WTC11 (cell line): Measurements from ENCODE around the gene MID1. TPM values are rescaled to one million over a fixed set of nuclear protein-coding genes. Genes with fewer than 3 reads are reported as not detected.

Experiments used
- ATAC-seq: fragments of 200-7000 bp; cut with Tn5 transposase; 2 replicates; pipeline ENCODE4 v1.10.0; 2021; ENCODE audit warnings: mild to moderate bottlenecking, moderate library complexity
- CTCF ChIA-PET: fragments of 300-600 bp; sonication (Branson Sonifier 250); formaldehyde crosslinking; loops from one replicate; lab custom pipeline; 2021; ENCODE audit warnings: antibody characterized with exemption; lab: Charles Lee
- POLR2A ChIA-PET: fragments of 350-600 bp; sonication (Branson Sonifier 250); formaldehyde crosslinking; loops from one replicate; lab custom pipeline; 2021; ENCODE audit warnings: antibody characterized with exemption; lab: Charles Lee
- DNase-seq: peaks from one replicate; pipeline ENCODE4 v3.0.0; 2021; ENCODE audit warnings: low spot score
- H3K27ac Mint-ChIP-seq: 2 replicates; pipeline ENCODE4 v1.8.0; 2021; ENCODE audit warnings: mixed read lengths
- H3K27me3 Mint-ChIP-seq: 2 replicates; pipeline ENCODE4 v1.8.0; 2021; ENCODE audit warnings: low read depth, mild to moderate bottlenecking, moderate library complexity, mixed read lengths
- H3K36me3 Mint-ChIP-seq: 2 replicates; pipeline ENCODE4 v1.8.0; 2021; ENCODE audit warnings: mixed read lengths
- H3K4me1 Mint-ChIP-seq: 2 replicates; pipeline ENCODE4 v1.8.0; 2022; ENCODE audit warnings: mixed read lengths
- H3K4me3 Mint-ChIP-seq: 2 replicates; pipeline ENCODE4 v1.8.0; 2021; ENCODE audit warnings: mild to moderate bottlenecking, moderate library complexity, mixed read lengths
- H3K9me3 Mint-ChIP-seq: 2 replicates; pipeline ENCODE4 v1.8.0; 2021; ENCODE audit warnings: mixed read lengths
- AR ChIP-seq: fragments of 250-450 bp; sonication (Bioruptor Pico); IDR thresholded peaks from 2 replicates; pipeline ENCODE4 v1.9.0; 2021; ENCODE audit warnings: mild to moderate bottlenecking
- E2F4 ChIP-seq: sonication (generic); formaldehyde crosslinking; IDR thresholded peaks from 2 replicates; pipeline ENCODE4 v1.8.1; 2022; ENCODE audit warnings: low read depth, mild to moderate bottlenecking, moderate library complexity, missing genetic modification reagents, borderline replicate concordance
- E2F5 ChIP-seq: sonication (generic); formaldehyde crosslinking; IDR thresholded peaks from 2 replicates; pipeline ENCODE4 v1.8.1; 2022; ENCODE audit warnings: mild to moderate bottlenecking, moderate library complexity, missing genetic modification reagents
- EMX1 ChIP-seq: fragments of 250-450 bp; sonication (Bioruptor Pico); IDR thresholded peaks from 2 replicates; pipeline ENCODE4 v1.8.0; 2021; ENCODE audit warnings: mild to moderate bottlenecking
- ETV6 ChIP-seq: sonication (generic); formaldehyde crosslinking; IDR thresholded peaks from 2 replicates; pipeline ENCODE4 v1.8.1; 2022; ENCODE audit warnings: mild to moderate bottlenecking, missing genetic modification reagents
- FOXP1 ChIP-seq: sonication (generic); formaldehyde crosslinking; IDR thresholded peaks from 2 replicates; pipeline ENCODE4 v1.8.0; 2022; ENCODE audit warnings: missing genetic modification reagents, mild to moderate bottlenecking, moderate library complexity, borderline replicate concordance
- FOXP4 ChIP-seq: sonication (generic); formaldehyde crosslinking; IDR thresholded peaks from 2 replicates; pipeline ENCODE4 v1.8.0; 2022; ENCODE audit warnings: mild to moderate bottlenecking, missing genetic modification reagents
- HMGA2 ChIP-seq: fragments of 250-450 bp; sonication (Bioruptor Pico); IDR thresholded peaks from 2 replicates; pipeline ENCODE4 v1.4.0; 2021; ENCODE audit warnings: mild to moderate bottlenecking, moderate library complexity
- JUN ChIP-seq: sonication (generic); formaldehyde crosslinking; IDR thresholded peaks from 2 replicates; pipeline ENCODE4 v1.8.0; 2023; ENCODE audit warnings: mild to moderate bottlenecking, missing genetic modification reagents
- NFATC4 ChIP-seq: fragments of 250-450 bp; sonication (Bioruptor Pico); IDR thresholded peaks from 2 replicates; pipeline ENCODE4 v1.9.0; 2021; ENCODE audit warnings: mild to moderate bottlenecking
- NR3C1 ChIP-seq: sonication (generic); formaldehyde crosslinking; conservative IDR thresholded peaks from 2 replicates; pipeline ENCODE4 v1.8.1; 2023; ENCODE audit warnings: low read depth, mild to moderate bottlenecking, missing genetic modification reagents
- PREB ChIP-seq: sonication (generic); formaldehyde crosslinking; IDR thresholded peaks from 2 replicates; pipeline ENCODE4 v1.8.1; 2022; ENCODE audit warnings: mild to moderate bottlenecking, missing genetic modification reagents, moderate library complexity, borderline replicate concordance
- RELA ChIP-seq: sonication (generic); formaldehyde crosslinking; IDR thresholded peaks from 2 replicates; pipeline ENCODE4 v1.8.1; 2022; ENCODE audit warnings: missing genetic modification reagents, mild to moderate bottlenecking, borderline replicate concordance
- SP1 ChIP-seq: sonication (generic); formaldehyde crosslinking; conservative IDR thresholded peaks from 2 replicates; pipeline ENCODE4 v1.8.1; 2022; ENCODE audit warnings: missing genetic modification reagents
- TCF7 ChIP-seq: sonication (generic); formaldehyde crosslinking; IDR thresholded peaks from 2 replicates; pipeline ENCODE4 v1.8.0; 2022; ENCODE audit warnings: mild to moderate bottlenecking, low read depth, missing genetic modification reagents, moderate library complexity
- USF2 ChIP-seq: sonication (generic); formaldehyde crosslinking; IDR thresholded peaks from 2 replicates; pipeline ENCODE4 v1.8.1; 2023; ENCODE audit warnings: mild to moderate bottlenecking, missing genetic modification reagents, moderate library complexity
- ZNF138 ChIP-seq: sonication (generic); formaldehyde crosslinking; conservative IDR thresholded peaks from 2 replicates; pipeline ENCODE4 v1.8.1; 2022; ENCODE audit warnings: mild to moderate bottlenecking, moderate library complexity, missing genetic modification reagents
- ZNF232 ChIP-seq: sonication (generic); formaldehyde crosslinking; IDR thresholded peaks from 2 replicates; pipeline ENCODE4 v1.8.0; 2022; ENCODE audit warnings: mild to moderate bottlenecking, missing genetic modification reagents
- ZNF263 ChIP-seq: sonication (generic); formaldehyde crosslinking; IDR thresholded peaks from 2 replicates; pipeline ENCODE4 v1.8.1; 2022; ENCODE audit warnings: low read depth, mild to moderate bottlenecking, moderate library complexity, missing genetic modification reagents
- ZNF396 ChIP-seq: fragments of 250-450 bp; sonication (Bioruptor Pico); IDR thresholded peaks from 2 replicates; pipeline ENCODE4 v1.8.0; 2021; ENCODE audit warnings: mild to moderate bottlenecking, moderate library complexity, borderline replicate concordance
- total RNA-seq: library from RNA; stranded (reverse); gene quantifications from 3 replicates; pipeline ENCODE4 v1.2.3, GENCODE V29; 2021
- TF ChIP-seq, protein P1 (sequence below): fragments of 250-450 bp; sonication (Bioruptor Pico); IDR thresholded peaks from 2 replicates; pipeline ENCODE4 v1.9.0; 2021; ENCODE audit warnings: mild to moderate bottlenecking

MID1 gene
- total RNA-seq, 1 experiment from 2014 or later: 52.2 TPM

DNA sequence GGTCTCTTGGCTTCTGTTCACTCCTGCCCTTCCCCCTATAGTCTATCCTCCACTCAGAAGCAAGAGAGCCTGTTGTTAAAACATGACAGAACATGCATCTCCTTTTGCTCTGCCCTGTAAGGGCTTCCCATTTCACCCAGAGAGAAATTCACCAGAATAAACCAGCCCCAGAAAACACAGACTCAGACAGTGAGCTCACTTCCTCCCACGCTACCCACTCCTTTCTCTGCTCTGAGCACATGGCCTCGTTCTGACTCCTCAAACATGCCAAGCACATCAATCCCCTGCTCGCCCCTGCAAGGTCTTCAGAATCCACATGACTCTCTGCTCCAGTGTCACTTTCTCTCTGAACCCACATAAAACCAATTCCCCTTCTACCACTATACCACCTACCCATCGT is 50.4 kb downstream of the MID1 start:
- ChIA-PET CTCF (no interaction called here), POLR2A (no interaction called here)
- DNase-seq: no peak
- ATAC-seq: no peak
- H3K4me3 Mint-ChIP-seq: no peak overlapping the region
- TF ChIP-seq HMGA2 (CRISPR knock-in tag) (no peak), NFATC4 (CRISPR knock-in tag) (no peak), TCF7 (CRISPR knock-in tag) (no peak), PREB (CRISPR knock-in tag) (no peak), ZNF138 (CRISPR knock-in tag) (no peak), E2F4 (CRISPR knock-in tag) (no peak), ZNF396 (no peak), FOXP4 (CRISPR knock-in tag) (no peak), ETV6 (CRISPR knock-in tag) (no peak), ZNF263 (CRISPR knock-in tag) (no peak)
- TF ChIP-seq, protein P1, sequence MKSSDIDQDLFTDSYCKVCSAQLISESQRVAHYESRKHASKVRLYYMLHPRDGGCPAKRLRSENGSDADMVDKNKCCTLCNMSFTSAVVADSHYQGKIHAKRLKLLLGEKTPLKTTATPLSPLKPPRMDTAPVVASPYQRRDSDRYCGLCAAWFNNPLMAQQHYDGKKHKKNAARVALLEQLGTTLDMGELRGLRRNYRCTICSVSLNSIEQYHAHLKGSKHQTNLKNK (CRISPR knock-in tag): no peak
- H3K27ac Mint-ChIP-seq: peak overlapping the region; percentile 27; the same call in 1 of the 2 replicates
- peaks cover 12% of the 10 kb centered on the region for H3K9me3 Mint-ChIP-seq
- H3K27me3 Mint-ChIP-seq: no peaks in the 10 kb centered on the region
- H3K4me1 Mint-ChIP-seq: peaks cover 30% of the 10 kb centered on the region
- H3K36me3 Mint-ChIP-seq: peaks cover 38% of the 10 kb centered on the region

DNA sequence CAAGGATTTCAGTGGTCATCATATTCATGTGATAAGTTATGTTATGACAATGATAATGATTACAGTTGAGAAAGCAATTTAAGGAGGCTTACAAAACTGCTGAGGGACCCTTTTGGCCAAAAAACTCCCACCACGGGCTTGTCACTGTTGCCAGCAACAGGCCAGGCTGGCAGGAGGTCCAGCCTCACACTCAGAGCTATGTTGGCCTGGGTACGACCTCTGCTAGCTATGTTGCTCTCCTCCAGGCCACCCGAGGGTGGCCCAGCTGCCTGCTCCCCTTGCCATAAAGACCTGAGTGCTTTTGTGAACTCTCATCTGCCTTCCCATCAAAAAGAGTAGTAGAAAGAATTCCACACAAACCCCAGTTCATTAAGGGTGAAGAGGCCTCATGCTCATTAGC is 52.0 kb downstream of the MID1 start:
- H3K4me1 Mint-ChIP-seq: peaks cover 43% of the 10 kb centered on the region
- POLR2A ChIA-PET: no interaction called here
- no peaks in the 10 kb centered on the region for H3K9me3 Mint-ChIP-seq
- ATAC-seq: no peak
- no peak overlapping the region for H3K27ac Mint-ChIP-seq
- TF ChIP-seq FOXP1 (CRISPR knock-in tag) (no peak), SP1 (CRISPR knock-in tag) (no peak), EMX1 (no peak), AR (CRISPR knock-in tag) (no peak), RELA (no peak), NR3C1 (no peak), ZNF232 (CRISPR knock-in tag) (no peak), USF2 (CRISPR knock-in tag) (no peak), ZNF263 (CRISPR knock-in tag) (no peak), JUN (no peak), E2F5 (CRISPR knock-in tag) (no peak)
- CTCF ChIA-PET: no interaction called here
- no peaks in the 10 kb centered on the region for H3K27me3 Mint-ChIP-seq
- DNase-seq: no peak
- H3K36me3 Mint-ChIP-seq: peaks cover 24% of the 10 kb centered on the region
- H3K4me3 Mint-ChIP-seq: no peak overlapping the region
